Measurements from ENCODE around the gene SMARCA1. TPM values are rescaled to one million over a fixed set of nuclear protein-coding genes. Genes with fewer than 3 reads are reported as not detected.

SMARCA1 gene
- total RNA-seq, 1 experiment from 2014 or later, result 34.5 TPM

DNA sequence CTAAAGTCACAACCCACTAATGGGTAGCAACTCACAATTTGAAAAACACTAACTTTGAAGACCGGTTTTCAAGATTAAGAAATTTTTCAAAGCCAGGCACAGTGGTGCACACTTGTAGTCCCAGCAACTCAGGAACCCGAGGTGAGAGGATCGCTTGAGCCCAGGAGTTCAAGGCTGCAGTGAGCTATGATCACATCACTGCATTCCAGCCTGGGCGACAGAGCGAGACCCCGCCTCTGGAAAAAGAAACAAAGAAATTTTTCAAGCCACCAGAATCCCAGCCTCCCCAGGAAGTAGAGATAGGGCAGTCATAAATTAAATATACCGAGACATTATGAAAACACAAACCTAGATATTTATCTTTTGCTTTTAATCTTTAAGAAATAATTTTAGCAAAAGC lies 13.0 kb downstream of the SMARCA1 start:
- H3K9me3 Mint-ChIP-seq (ENCODE audit: unreplicated experiment), result no peaks in the 10 kb centered on the region
- CTCF ChIA-PET, result no interaction called here
- H3K36me3 Mint-ChIP-seq (ENCODE audit: insufficient read depth, unreplicated experiment), result peaks cover 9% of the 10 kb centered on the region
- TF ChIP-seq, protein P1, sequence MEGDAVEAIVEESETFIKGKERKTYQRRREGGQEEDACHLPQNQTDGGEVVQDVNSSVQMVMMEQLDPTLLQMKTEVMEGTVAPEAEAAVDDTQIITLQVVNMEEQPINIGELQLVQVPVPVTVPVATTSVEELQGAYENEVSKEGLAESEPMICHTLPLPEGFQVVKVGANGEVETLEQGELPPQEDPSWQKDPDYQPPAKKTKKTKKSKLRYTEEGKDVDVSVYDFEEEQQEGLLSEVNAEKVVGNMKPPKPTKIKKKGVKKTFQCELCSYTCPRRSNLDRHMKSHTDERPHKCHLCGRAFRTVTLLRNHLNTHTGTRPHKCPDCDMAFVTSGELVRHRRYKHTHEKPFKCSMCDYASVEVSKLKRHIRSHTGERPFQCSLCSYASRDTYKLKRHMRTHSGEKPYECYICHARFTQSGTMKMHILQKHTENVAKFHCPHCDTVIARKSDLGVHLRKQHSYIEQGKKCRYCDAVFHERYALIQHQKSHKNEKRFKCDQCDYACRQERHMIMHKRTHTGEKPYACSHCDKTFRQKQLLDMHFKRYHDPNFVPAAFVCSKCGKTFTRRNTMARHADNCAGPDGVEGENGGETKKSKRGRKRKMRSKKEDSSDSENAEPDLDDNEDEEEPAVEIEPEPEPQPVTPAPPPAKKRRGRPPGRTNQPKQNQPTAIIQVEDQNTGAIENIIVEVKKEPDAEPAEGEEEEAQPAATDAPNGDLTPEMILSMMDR (IDR thresholded peaks at IDR 0.05; ENCODE audit: insufficient read depth in 1 of 2, low read depth in 1 of 2, low read length in 1 of 2, severe bottlenecking in 1 of 2, unreplicated experiment in 1 of 2), result no peak
- POLR2A ChIA-PET, result no interaction called here
- no peaks in the 10 kb centered on the region for H3K4me1 ChIP-seq
- H3K36me3 ChIP-seq (ENCODE audit: control insufficient read depth, insufficient read depth, low read length), result no peaks in the 10 kb centered on the region
- H3K4me3 ChIP-seq (ENCODE audit: low read depth, low read length), result no peak overlapping the region
- H3K4me1 Mint-ChIP-seq (ENCODE audit: low read depth, unreplicated experiment), result no peaks in the 10 kb centered on the region
- DNase-seq, result no peak
- no peaks in the 10 kb centered on the region for H3K27me3 ChIP-seq (replicated peaks; ENCODE audit: control insufficient read depth, insufficient read depth, low read length)
- no peaks in the 10 kb centered on the region for H3K9me3 ChIP-seq
- no TSS peak for BruUV-seq (replicated peaks)
- no peak overlapping the region for H3K4me3 Mint-ChIP-seq (ENCODE audit: unreplicated experiment)
- no peaks in the 10 kb centered on the region for H3K27me3 Mint-ChIP-seq (ENCODE audit: insufficient read depth, unreplicated experiment)
- intact Hi-C loops (cut with micrococcal nuclease; ENCODE audit: unreplicated experiment), result no loop called here
- H3K27ac Mint-ChIP-seq (ENCODE audit: unreplicated experiment), result no peak overlapping the region

DNA sequence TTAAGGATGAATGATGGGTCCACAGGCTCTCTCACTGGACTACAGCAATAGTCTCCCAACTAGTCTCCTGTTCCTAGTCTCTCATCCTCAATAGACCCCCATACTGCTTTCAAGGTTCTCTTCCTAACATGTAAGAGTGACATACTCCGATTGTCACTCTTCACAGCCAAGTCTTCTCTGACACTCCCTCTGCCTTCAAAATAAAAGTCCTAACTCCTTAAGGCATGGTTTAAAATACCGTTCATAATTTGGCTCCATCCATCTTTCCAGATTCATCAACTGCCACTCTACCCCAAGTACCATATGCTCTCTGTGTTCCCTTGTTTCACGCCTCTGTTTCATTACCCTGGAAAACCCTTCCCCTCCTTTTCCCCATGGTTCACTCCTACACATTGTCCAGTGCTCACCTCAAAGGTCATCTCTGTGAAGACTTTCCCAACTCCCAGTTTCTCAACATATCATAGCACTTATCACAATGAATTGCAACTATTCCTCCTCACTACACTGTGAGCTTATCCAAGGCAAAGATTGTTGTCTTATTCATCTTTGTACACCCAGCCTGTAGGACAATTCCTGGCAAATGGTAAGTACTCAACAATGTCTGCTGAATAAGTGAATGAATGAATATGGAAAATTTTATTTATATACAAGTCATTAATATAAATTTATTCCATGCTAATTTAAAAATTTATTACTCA lies 26.0 kb downstream of the SMARCA1 start:
- CTCF ChIA-PET, result no interaction called here
- no peak for DNase-seq
- TF ChIP-seq, protein P1 (IDR thresholded peaks at IDR 0.05; ENCODE audit: insufficient read depth in 1 of 2, low read depth in 1 of 2, low read length in 1 of 2, severe bottlenecking in 1 of 2, unreplicated experiment in 1 of 2), result no peak
- H3K4me1 Mint-ChIP-seq (ENCODE audit: low read depth, unreplicated experiment), result no peaks in the 10 kb centered on the region
- H3K27me3 Mint-ChIP-seq (ENCODE audit: insufficient read depth, unreplicated experiment), result no peaks in the 10 kb centered on the region
- no TSS peak for BruUV-seq (replicated peaks)
- intact Hi-C loops (cut with micrococcal nuclease; ENCODE audit: unreplicated experiment), result no loop called here
- POLR2A ChIA-PET, result no interaction called here
- H3K9me3 Mint-ChIP-seq (ENCODE audit: unreplicated experiment), result no peaks in the 10 kb centered on the region
- no peaks in the 10 kb centered on the region for H3K4me1 ChIP-seq
- peaks cover 26% of the 10 kb centered on the region for H3K36me3 Mint-ChIP-seq (ENCODE audit: insufficient read depth, unreplicated experiment)
- H3K27me3 ChIP-seq (replicated peaks; ENCODE audit: control insufficient read depth, insufficient read depth, low read length), result no peaks in the 10 kb centered on the region
- no peaks in the 10 kb centered on the region for H3K9me3 ChIP-seq
- no peak overlapping the region for H3K27ac Mint-ChIP-seq (ENCODE audit: unreplicated experiment)
- no peak overlapping the region for H3K4me3 ChIP-seq (ENCODE audit: low read depth, low read length)
- H3K4me3 Mint-ChIP-seq (ENCODE audit: unreplicated experiment), result no peak overlapping the region
- H3K36me3 ChIP-seq (ENCODE audit: control insufficient read depth, insufficient read depth, low read length), result no peaks in the 10 kb centered on the region

DNA sequence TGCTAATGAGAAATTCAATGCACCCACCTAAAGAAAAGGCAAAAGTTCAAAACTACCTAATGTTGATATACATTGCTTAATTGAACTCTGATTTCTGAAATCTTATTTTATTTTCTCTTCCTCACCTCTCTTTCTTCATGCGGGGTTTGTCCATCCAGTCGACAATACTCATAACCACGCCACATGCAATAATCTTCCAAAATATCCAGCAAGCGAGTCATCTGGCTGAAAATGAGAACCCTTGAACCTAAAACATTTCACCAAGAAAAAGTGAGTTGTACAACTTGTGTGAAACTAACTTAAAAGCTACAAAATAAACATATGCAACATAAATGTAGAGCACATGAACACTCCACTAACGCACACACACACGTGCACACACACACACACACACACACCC lies 26.7 kb downstream of the SMARCA1 start:
- intact Hi-C loops (cut with micrococcal nuclease; ENCODE audit: unreplicated experiment), result no loop called here
- Histone ChIP-seq H3K9me3 (no peaks in the 10 kb centered on the region), H3K4me3 (ENCODE audit: low read depth, low read length) (no peak overlapping the region), H3K27me3 (replicated peaks; ENCODE audit: control insufficient read depth, insufficient read depth, low read length) (no peaks in the 10 kb centered on the region), H3K36me3 (ENCODE audit: control insufficient read depth, insufficient read depth, low read length) (no peaks in the 10 kb centered on the region), H3K4me1 (no peaks in the 10 kb centered on the region)
- no peaks in the 10 kb centered on the region for H3K9me3 Mint-ChIP-seq (ENCODE audit: unreplicated experiment)
- peaks cover 20% of the 10 kb centered on the region for H3K36me3 Mint-ChIP-seq (ENCODE audit: insufficient read depth, unreplicated experiment)
- CTCF ChIA-PET, result no interaction called here
- H3K27me3 Mint-ChIP-seq (ENCODE audit: insufficient read depth, unreplicated experiment), result no peaks in the 10 kb centered on the region
- H3K27ac Mint-ChIP-seq (ENCODE audit: unreplicated experiment), result no peak overlapping the region
- DNase-seq, result no peak
- BruUV-seq (replicated peaks), result no TSS peak
- TF ChIP-seq, protein P1 (IDR thresholded peaks at IDR 0.05; ENCODE audit: insufficient read depth in 1 of 2, low read depth in 1 of 2, low read length in 1 of 2, severe bottlenecking in 1 of 2, unreplicated experiment in 1 of 2), result no peak
- no peaks in the 10 kb centered on the region for H3K4me1 Mint-ChIP-seq (ENCODE audit: low read depth, unreplicated experiment)
- no peak overlapping the region for H3K4me3 Mint-ChIP-seq (ENCODE audit: unreplicated experiment)
- POLR2A ChIA-PET, result no interaction called here
